EH (cell line): Measurements from ENCODE around the gene SLC19A1.

Source experiments
- DNase-seq: peaks from one replicate; pipeline ENCODE4 v3.0.0-alpha.2; 2015; ENCODE audit warnings: low read depth

Gene SLC19A1

DNA sequence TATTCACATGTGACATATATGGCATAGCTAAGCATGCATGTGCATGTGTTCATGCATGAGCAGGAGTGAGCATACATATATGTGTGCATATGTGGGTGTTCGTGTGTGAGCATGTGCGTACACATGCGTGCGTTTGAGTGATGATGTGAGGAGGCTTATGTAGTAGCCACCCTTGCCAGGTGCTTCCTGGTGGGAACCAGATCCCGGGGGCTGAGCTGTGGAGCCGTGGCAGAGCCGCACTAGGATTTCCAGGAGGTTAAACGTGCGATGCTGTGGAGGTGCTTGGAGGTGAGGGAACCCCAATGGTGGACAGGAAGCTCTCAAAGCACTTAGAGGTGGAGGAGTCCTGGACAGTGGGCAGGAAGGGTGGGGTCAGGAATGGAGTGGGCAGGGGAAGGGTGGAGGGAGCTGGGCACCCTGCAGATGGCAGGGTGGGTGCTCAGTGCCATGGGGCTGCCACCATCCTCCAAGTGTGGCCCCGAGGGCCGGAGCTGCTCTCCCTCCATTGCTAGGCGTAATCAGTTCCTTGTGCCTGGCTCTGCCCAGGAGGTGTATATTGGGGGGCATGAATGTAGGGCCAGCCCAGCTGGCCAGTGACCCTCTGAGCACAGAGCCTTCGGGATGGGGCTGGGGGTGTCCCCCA, 88.8 kb downstream of the SLC19A1 start:
- DNase-seq = no peak

DNA sequence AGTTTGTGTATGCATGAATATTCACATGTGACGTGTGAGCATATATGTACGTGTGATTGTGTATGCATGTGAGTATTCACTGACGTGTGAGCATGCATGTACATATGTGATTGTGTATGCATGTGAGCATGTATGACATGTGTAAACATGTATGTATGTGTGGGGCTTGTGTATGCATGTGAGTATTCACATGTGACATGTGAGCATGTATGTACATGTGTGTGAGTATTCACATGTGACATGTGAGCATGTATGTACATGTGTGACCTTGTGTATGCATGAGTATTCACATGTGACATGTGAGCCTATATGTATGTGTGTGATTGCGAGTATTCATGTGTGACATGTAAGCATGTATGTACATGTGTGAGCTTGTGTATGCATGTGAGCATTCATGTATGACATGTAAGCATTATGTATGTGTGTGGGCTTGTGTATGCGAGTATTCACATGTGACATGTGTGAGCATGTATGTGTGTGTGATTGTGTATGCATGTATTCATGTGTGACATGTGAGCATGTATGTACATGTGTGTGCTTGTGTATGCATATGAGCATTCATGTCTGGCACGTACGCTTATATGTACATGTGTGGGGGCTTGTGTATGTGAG, 89.4 kb downstream of the SLC19A1 start:
- no peak for DNase-seq

DNA sequence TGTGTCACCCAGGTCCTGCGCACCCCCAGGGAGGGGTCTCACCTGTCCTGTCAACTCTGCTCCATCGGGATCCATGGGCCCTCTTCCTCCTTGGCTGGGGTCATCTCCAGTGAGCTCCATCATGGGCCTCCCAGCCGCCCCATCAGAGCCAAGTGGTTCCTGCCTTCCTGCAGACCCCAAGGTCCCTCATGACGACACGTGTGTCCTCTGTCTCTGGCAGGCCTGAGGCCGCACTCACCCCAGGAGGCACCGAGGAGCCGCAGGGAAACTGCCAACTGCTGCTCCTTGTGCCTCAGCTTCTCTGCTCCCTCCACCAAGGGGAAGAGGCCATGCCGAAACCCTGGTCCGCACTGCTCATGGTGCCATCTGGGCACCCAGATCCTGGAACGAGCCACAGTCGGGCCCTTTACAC, 90.5 kb downstream of the SLC19A1 start:
- no peak for DNase-seq

DNA sequence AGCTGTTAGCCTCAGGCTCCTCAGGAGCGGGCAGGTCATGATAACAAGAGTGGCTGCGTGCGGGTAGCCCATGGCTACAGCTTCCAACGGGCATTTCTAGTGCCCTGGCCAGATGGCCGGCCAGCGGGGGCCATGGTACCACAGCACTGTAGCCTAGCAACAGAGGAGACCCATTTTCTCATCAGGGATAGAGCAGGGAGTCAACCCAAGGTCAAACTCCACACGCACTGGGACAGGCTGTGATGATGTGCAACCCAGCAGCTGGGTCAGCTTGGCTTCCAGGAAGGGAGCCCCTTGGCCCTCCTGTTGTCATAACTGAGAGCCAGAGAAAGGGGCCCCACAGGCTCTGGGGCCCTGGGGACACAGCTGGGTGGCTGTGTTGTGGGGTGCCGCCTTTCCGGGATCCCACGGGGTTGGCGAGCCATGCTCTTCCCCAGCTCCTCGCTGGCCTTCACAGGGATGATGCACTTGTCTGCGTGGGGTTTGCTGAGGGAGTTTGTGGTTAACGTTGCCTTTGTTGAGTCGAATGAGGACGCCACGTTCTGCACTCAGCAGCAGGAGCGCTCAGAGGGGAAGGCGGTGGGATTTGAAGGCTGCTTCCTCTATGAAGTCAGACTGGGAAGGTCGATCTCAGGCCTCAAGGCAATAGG, 91.0 kb downstream of the SLC19A1 start:
- no peak for DNase-seq

DNA sequence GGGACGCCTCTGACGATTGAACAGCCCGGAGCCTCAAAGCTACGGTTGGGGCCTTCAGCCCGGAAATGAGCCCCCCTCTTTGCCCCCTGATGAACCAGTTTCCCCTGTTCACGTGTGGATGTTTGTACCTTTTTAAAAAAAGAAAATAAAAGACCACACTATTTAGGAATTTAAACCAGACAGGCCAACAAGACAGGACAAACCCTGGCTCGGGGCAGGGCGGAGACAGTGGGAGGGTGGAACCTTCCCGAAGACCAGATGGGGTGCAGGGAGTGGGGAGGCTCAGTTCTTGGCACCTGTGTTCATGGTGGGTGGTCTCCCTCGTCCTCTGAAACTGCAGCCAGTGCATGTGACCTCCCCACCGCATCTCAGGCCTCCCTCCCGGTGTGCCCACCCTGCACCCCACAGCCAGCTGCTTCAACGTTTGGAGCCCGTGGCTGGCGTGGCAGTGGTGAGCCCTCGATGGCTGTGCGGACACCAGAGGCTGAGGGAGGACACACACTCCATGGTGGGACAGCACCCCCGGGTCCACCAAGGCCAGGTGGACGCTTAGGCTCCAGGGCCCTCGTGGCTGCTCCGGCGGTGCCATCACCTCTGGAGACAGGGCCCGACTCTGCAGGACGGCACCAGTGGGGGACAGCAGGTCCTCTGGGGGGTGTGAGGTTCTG, 91.7 kb downstream of the SLC19A1 start:
- no peak for DNase-seq

DNA sequence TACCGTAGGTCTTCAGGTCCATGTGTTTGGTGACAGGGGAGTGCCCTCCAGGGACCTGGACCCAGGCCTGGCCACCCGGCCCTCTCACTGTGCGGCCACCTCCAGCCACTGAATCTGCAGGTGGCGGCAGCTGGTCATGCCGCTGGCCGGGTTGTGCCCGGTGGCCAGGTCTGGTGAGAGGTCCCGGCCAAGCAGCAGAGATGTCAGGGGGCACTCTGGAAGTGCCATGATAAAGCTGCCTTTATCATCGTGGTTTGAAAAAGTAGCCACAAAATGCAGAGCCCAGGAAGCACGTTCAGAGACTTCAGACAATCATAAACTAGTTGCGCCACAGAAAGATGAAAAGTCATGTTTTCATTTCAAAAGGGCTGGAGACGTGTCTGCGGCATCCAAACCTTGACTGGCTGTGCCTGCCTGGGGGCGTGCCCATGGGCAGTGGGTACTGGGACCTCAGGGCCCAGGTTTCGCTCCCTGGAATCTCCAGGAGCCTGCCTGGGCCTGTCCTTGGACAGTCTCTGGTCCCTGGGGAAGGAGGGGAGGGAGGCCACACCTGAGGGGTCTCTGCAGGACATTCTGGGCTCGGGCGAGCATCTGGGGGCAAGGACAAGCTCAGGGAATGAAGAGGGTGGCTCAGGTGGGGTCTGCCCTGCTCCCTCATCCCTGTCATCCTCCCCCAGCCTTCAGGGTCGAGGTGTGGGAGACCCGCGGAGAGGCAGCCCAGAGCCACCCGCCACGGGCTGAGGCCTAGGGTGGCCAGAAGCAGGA, 92.4 kb downstream of the SLC19A1 start:
- no peak for DNase-seq

DNA sequence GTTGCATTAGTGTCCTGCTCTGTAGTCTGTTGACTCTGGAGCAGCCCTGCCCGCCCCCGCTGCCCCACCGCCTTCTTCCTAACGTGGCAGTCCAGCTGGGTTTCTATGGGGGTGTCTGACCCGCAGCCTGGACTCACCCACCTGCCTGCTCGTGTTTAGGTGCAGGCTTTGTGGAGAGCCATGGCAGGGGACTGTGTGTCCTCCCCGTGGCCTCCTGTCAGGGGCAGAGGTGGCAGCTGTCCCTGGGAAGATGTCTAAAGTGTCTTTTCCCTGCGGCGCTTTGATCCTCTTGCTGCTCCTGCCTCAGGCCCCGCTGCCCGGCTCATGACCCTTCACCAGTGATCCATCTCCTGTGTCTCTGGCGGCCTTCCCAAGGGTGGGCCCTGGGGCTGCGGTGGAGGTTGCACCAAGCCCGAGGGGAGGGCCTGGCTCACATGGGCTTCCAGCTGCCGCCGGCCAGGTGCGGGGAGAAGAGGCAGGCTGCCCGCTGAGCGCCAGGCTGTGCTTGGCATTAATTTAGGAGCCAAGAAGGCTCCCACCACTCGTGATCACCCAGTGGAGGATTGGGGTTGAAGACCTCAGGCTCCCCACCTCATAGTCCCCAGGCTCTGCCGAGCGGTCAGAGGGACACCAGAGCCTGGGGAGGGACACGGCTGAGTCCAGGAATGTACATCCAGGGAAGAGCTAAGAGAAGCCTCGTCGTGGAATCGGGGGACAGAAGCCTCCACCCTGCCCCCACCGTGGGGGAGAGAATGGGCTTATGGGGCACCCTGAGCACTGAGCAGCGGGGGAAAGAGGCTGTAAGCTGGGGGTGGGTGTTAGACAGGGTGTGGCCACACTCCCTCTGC, 93.2 kb downstream of the SLC19A1 start:
- no peak for DNase-seq

DNA sequence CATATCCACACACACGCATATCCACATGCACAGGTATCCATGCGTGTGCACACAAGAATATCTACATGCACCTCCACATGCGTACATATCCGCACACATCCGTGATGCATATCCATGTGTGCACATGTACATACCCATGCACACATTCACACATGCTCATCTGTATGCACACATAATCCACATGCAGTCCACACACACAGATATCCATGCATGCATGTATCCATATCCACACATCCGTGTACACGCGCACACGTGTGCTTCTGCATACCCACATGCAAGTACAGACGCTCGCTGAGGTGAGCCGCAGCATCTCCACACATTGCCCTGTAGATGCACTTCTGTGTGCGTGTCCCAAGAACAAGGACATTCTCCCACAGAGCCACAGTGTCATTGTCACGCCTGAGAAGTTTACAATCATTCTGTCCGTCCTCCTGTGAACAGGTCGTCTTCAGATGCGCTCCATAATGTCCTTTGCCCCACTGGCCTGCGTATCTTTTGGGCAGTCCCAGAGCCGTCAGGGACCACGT, 93.9 kb downstream of the SLC19A1 start:
- no peak for DNase-seq
